Measurements from ENCODE around the gene ATP6V1E1.
"Not testable (repeated sequence)": the region's sequence is repeated elsewhere in the genome, so short reads cannot be mapped to it uniquely, and the experiment has no call there.

ATP6V1E1 gene

GRCh38 chr22:17647452-17647851 lies 18.9 kb upstream of the ATP6V1E1 start:
- in situ Hi-C loops (cut with HindIII; ENCODE audit: low pct_ligation_motif_present, low sequenced_read_pairs): no loop called here
- H3K27me3 ChIP-seq (replicated peaks): no peaks in the 10 kb centered on the region
- H3K36me3 ChIP-seq (replicated peaks): no peaks in the 10 kb centered on the region
- no peak for DNase-seq
- no peak overlapping the region for H3K4me3 ChIP-seq (ENCODE audit: low read depth, low read length)
- no peak overlapping the region for H3K27ac ChIP-seq
- no peak for TF ChIP-seq CTCF (IDR thresholded peaks at IDR 0.05; ENCODE audit: low read depth, low read length, missing control alignments)

- H3K27ac ChIP-seq; H3K36me3 ChIP-seq (replicated peaks); H3K27me3 ChIP-seq (replicated peaks); DNase-seq; H3K4me3 ChIP-seq (ENCODE audit: low read depth, low read length); in situ Hi-C loops (cut with HindIII; ENCODE audit: low pct_ligation_motif_present, low sequenced_read_pairs): not testable (repeated sequence)
These were observed 13.8 kb upstream of the ATP6V1E1 start for GRCh38 chr22:17642357-17642756.

- Histone ChIP-seq H3K4me3 (ENCODE audit: low read depth, low read length) (no peak overlapping the region), H3K27ac (no peak overlapping the region), H3K27me3 (replicated peaks) (no peaks in the 10 kb centered on the region), H3K36me3 (replicated peaks) (peaks cover 3% of the 10 kb centered on the region)
- in situ Hi-C loops (cut with HindIII; ENCODE audit: low pct_ligation_motif_present, low sequenced_read_pairs): no loop called here
- DNase-seq: no peak
- no peak for TF ChIP-seq CTCF (IDR thresholded peaks at IDR 0.05; ENCODE audit: low read depth, low read length, missing control alignments)
These were observed 12.7 kb upstream of the ATP6V1E1 start for GRCh38 chr22:17641269-17641668.

- no peak for TF ChIP-seq CTCF (IDR thresholded peaks at IDR 0.05; ENCODE audit: low read depth, low read length, missing control alignments)
- peak; percentile 20 for DNase-seq
- Histone ChIP-seq H3K27ac (peak overlapping the region; percentile 98), H3K36me3 (replicated peaks) (peaks cover 3% of the 10 kb centered on the region), H3K27me3 (replicated peaks) (no peaks in the 10 kb centered on the region), H3K4me3 (ENCODE audit: low read depth, low read length) (peak overlapping the region; percentile 75)
- in situ Hi-C loops (cut with HindIII; ENCODE audit: low pct_ligation_motif_present, low sequenced_read_pairs): no loop called here
These were observed 10.7 kb upstream of the ATP6V1E1 start for GRCh38 chr22:17639247-17639741.

- H3K36me3 ChIP-seq (replicated peaks): peaks cover 3% of the 10 kb centered on the region
- no peaks in the 10 kb centered on the region for H3K27me3 ChIP-seq (replicated peaks)
- peak within 1 kb of the TSS; percentile 98 for H3K27ac ChIP-seq
- DNase-seq: peak; percentile 82
- peak within 1 kb of the TSS; percentile 75 for H3K4me3 ChIP-seq (ENCODE audit: low read depth, low read length)
- peak; percentile 18 for TF ChIP-seq CTCF (IDR thresholded peaks at IDR 0.05; ENCODE audit: low read depth, low read length, missing control alignments)
- in situ Hi-C loops (cut with HindIII; ENCODE audit: low pct_ligation_motif_present, low sequenced_read_pairs): no loop called here
These were observed 10.1 kb upstream of the ATP6V1E1 start, which contains the start of gene BCL2L13 for GRCh38 chr22:17638432-17639246. BCL2L13 (plus strand) TSS chr22:17638757; CDS start chr22:17655712, 16,955 bp downstream.

- Histone ChIP-seq H3K36me3 (replicated peaks) (peaks cover 3% of the 10 kb centered on the region), H3K4me3 (ENCODE audit: low read depth, low read length) (peak overlapping the region; percentile 75), H3K27ac (peak overlapping the region; percentile 98), H3K27me3 (replicated peaks) (no peaks in the 10 kb centered on the region)
- in situ Hi-C loops (cut with HindIII; ENCODE audit: low pct_ligation_motif_present, low sequenced_read_pairs): no loop called here
- peak; percentile 48 for TF ChIP-seq CTCF (IDR thresholded peaks at IDR 0.05; ENCODE audit: low read depth, low read length, missing control alignments)
- DNase-seq: no peak
These were observed 9.6 kb upstream of the ATP6V1E1 start for GRCh38 chr22:17638182-17638431.
